Stomach (tissue), 9 donors: ENCODE data around the gene ZNRF3. TPM values are rescaled to one million over a fixed set of nuclear protein-coding genes. Genes with fewer than 3 reads are reported as not detected.

Source experiments
- DNase-seq, 2 donors: peaks; one replicate each; pipeline versions ENCODE4 v3.0.0 to v3.0.0-alpha.2; 2013 to 2019
- H3K27ac ChIP-seq, 5 donors: fragments of 200-600 bp in 4 of 5; sonication (generic) in 4 of 5; one replicate each; pipeline ENCODE4 v1.5.1; 2013 to 2019; ENCODE audit warnings: mild to moderate bottlenecking in 1 of 5, moderate library complexity in 1 of 5
- H3K27me3 ChIP-seq, 3 donors: fragments of 200-600 bp; sonication (generic); one replicate each; pipeline ENCODE4 v1.5.1; 2017 to 2019; ENCODE audit warnings: mixed run types in 1 of 3
- H3K36me3 ChIP-seq, 4 donors: fragments of 200-600 bp; sonication (generic); 1 replicate in 3 of 4; 2 replicates in 1 of 4; pipeline ENCODE4 v1.5.1; 2016 to 2019
- H3K4me1 ChIP-seq, 4 donors: fragments of 200-600 bp; sonication (generic); one replicate each; pipeline ENCODE4 v1.5.1; 2016 to 2019
- H3K4me3 ChIP-seq, 4 donors: fragments of 200-600 bp; sonication (generic) in 3 of 4; one replicate each; pipeline ENCODE4 v1.5.1; 2016 to 2019; ENCODE audit warnings: mild to moderate bottlenecking in 1 of 4
- H3K9me3 ChIP-seq, 4 donors: fragments of 200-600 bp; sonication (generic); one replicate each; pipeline ENCODE4 v1.5.1; 2016 to 2019
- CTCF ChIP-seq, 7 experiments: fragments of 450-650 bp in 4 of 7; fragments of 200-600 bp in 3 of 7; sonication (generic) in 3 of 7; IDR thresholded peaks; one replicate each; pipeline ENCODE4 v1.5.1; 2016 to 2019; ENCODE audit warnings: antibody characterized with exemption in 7 of 7, control low read depth in 2 of 7, mild to moderate bottlenecking in 1 of 7
- EP300 ChIP-seq: sonication (generic); formaldehyde crosslinking; IDR thresholded peaks from one replicate; pipeline ENCODE4 v1.6.1; 2017; ENCODE audit warnings: antibody characterized with exemption
- POLR2A ChIP-seq, 4 donors: fragments of 450-650 bp; IDR thresholded peaks; one replicate each; pipeline ENCODE4 v1.6.1; 2016; ENCODE audit warnings: antibody characterized with exemption in 4 of 4, control low read depth in 2 of 4, mild to moderate bottlenecking in 1 of 4, moderate library complexity in 1 of 4
- POLR2AphosphoS5 ChIP-seq, 3 donors: sonication (generic); formaldehyde crosslinking; IDR thresholded peaks; one replicate each; pipeline ENCODE4 v1.6.1; 2016; ENCODE audit warnings: antibody characterized with exemption in 3 of 3
- WGBS, 5 donors: extraction: QIAGEN DNeasy Blood & Tissue Kit in 3 of 5; methylation state at CpG; one replicate each; pipeline versions ENCODE4 v1.1.5 to v1.1.7; 2013 to 2018; 5-methylcytosine and 5-hydroxymethylcytosine counted together
- intact Hi-C: fragments of 100-400 bp; cut with DNase I; formaldehyde crosslinking; loops from one replicate; pipeline ENCODE4 v1.15.1; 2023; ENCODE audit warnings: low total_unique reads
- polyA plus RNA-seq, 3 donors: library from polyadenylated mRNA; stranded (reverse); fragments of 200-250 nt; gene quantifications; one replicate each; pipeline ENCODE4 v1.2.3, GENCODE V29; 2013
- total RNA-seq, 5 donors: library from RNA; depleted of rRNA; stranded (reverse); fragments of >200 nt; gene quantifications; one replicate each; pipeline versions ENCODE4 v1.1.0 to v1.2.3, GENCODE V29; 2014 to 2016
- donor health status: healthy with polysubstance abuse.
- donor health status: Bipolar disorder and iron deficiency.
- donor health status: healthy.

ZNRF3 gene
- total and polyA plus RNA-seq, 8 donors: 1.4 to 52.7 (median 3.6) TPM

GRCh38 chr22:28934026-28934425 lies 50.7 kb downstream of the ZNRF3 start:
- Histone ChIP-seq H3K4me3 (no peak overlapping the region), H3K36me3 (no peaks in the 10 kb centered on the region), H3K9me3 (no peaks in the 10 kb centered on the region), H3K4me1 (peaks cover 5 to 88% (median 40%) of the 10 kb centered on the region in 4 donors), H3K27me3 (no peaks in the 10 kb centered on the region), H3K27ac (no peak overlapping the region)
- TF ChIP-seq CTCF (IDR thresholded peaks at IDR 0.05): no peak
- TF ChIP-seq POLR2AphosphoS5 (IDR thresholded peaks at IDR 0.05): no peak
- TF ChIP-seq EP300: no peak
- TF ChIP-seq POLR2A (IDR thresholded peaks at IDR 0.05): no peak
- DNase-seq: no peak
- WGBS, 5 donors: 43 to 65% (median 48%) methylated on average over 3 of the region's 3 CpGs
- intact Hi-C loops: no loop called here

- no peak overlapping the region for H3K4me3 ChIP-seq
- 67 to 88% (median 79%) methylated on average over 4 of the region's 4 CpGs for WGBS, 5 donors
- H3K27me3 ChIP-seq: no peaks in the 10 kb centered on the region
- no peak for DNase-seq
- H3K4me1 ChIP-seq: peaks cover 5 to 90% (median 41%) of the 10 kb centered on the region in 4 donors
- H3K9me3 ChIP-seq: no peaks in the 10 kb centered on the region
- H3K27ac ChIP-seq: no peak overlapping the region
- H3K36me3 ChIP-seq: no peaks in the 10 kb centered on the region
- TF ChIP-seq POLR2A (IDR thresholded peaks at IDR 0.05) (no peak), POLR2AphosphoS5 (IDR thresholded peaks at IDR 0.05) (no peak), CTCF (IDR thresholded peaks at IDR 0.05) (no peak), EP300 (no peak)
- intact Hi-C loops: no loop called here
Measured at GRCh38 chr22:28935140-28935539, 51.8 kb downstream of the ZNRF3 start.

- Histone ChIP-seq H3K4me3 (no peak overlapping the region), H3K27ac (no peak overlapping the region), H3K4me1 (peaks cover 5 to 90% (median 38%) of the 10 kb centered on the region in 4 donors), H3K27me3 (no peaks in the 10 kb centered on the region), H3K9me3 (no peaks in the 10 kb centered on the region), H3K36me3 (no peaks in the 10 kb centered on the region)
- 90 to 95% (median 94%) methylated on average over 4 of the region's 4 CpGs for WGBS, 5 donors
- TF ChIP-seq POLR2A (IDR thresholded peaks at IDR 0.05): no peak
- no peak for TF ChIP-seq POLR2AphosphoS5 (IDR thresholded peaks at IDR 0.05)
- TF ChIP-seq EP300: no peak
- TF ChIP-seq CTCF (IDR thresholded peaks at IDR 0.05): no peak
- no peak for DNase-seq
- intact Hi-C loops: no loop called here
Measured at GRCh38 chr22:28935713-28936112, 52.3 kb downstream of the ZNRF3 start.

GRCh38 chr22:28936200-28936599 lies 52.8 kb downstream of the ZNRF3 start:
- TF ChIP-seq CTCF (IDR thresholded peaks at IDR 0.05) (no peak), EP300 (no peak), POLR2AphosphoS5 (IDR thresholded peaks at IDR 0.05) (no peak)
- intact Hi-C loops: no loop called here
- Histone ChIP-seq H3K27ac (no peak overlapping the region), H3K36me3 (no peaks in the 10 kb centered on the region), H3K4me3 (no peak overlapping the region), H3K4me1 (peaks cover 5 to 90% (median 35%) of the 10 kb centered on the region in 4 donors), H3K9me3 (no peaks in the 10 kb centered on the region), H3K27me3 (no peaks in the 10 kb centered on the region)
- WGBS, 5 donors: 92 to 97% (median 93%) methylated on average over 3 of the region's 3 CpGs
- DNase-seq: no peak
